ENCODE measurements around the gene SS18.

The SS18 gene

DNA sequence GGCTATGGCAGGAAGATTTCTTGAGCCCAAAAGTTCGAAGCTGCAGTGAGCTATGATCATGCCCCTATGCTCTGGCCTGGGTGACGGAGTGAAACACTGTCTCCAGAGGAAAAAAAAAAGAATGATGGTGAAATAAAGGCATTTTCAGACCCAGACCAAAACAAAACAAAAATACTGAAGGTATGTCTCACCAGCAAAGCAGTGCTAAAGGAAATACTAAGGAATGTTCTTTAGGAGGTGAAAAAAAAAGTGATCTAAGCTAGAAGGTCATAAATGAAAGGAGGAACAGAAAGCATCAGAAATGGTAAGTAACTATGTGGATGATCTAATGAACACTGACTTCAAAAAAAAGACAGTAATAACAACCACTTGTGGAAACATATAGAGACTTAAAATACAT, 18.7 kb downstream of the SS18 start:
- DNase-seq (ENCODE audit: low read depth) = no peak

DNA sequence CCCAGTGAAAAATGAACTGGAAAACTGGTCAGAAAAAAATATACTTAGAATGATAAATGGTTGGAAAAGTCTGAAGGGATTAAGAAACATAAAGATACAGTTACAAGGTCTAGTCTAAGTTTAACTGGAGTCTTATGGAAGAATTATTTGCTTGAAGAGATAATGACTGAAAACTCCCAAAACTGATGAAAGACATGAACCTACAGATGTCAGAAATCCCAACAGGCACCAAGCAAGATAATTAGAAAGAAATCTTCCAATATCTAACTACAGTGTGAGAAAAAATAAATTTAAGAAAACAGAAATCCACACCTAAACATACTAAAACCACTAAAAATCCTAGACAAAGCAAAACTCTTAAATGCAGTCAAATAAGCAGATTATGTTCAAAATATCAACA, 19.4 kb downstream of the SS18 start:
- DNase-seq (ENCODE audit: low read depth) = no peak

DNA sequence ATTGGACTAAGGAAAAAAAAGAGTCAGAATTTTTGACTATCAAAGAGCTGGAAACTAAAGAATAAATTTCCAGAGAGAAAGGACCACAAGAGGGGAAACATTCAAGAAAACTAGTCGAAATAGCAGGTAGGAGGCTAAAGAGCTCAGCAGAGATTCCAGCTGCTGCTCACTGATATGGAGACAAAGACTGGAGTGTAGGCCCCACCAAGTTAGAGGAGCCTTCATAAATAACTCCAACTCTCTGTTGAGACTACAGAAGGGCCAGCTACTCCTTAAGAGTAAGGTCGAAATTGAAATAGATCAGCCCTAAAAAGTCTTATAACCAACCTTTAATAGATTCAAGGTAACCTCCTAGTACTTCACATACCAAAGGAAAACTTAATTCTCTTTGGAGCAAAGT, 31.1 kb downstream of the SS18 start:
- no peak for DNase-seq (ENCODE audit: low read depth)

DNA sequence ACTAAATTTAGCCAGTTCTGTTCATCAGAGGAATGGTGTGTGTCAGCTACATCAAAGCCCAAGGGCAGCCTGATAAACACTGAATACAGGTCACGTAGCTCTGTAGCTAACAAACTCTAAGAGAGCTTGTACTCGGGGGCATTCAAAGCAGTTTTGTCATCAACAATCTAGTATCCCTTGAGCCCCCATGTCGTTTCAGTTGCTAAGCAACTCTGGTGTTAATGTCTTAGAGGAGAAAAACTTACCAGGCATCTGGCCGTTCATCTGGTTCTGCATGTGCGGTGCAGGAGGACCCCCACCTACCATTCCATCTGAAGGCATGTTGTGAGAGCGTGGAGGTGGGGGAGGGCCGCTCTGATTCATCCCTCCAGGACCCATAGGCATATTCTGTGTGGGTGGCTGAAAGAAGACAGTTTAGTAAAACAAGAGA, 33.1 kb downstream of the SS18 start:
- no peak for DNase-seq (ENCODE audit: low read depth)

DNA sequence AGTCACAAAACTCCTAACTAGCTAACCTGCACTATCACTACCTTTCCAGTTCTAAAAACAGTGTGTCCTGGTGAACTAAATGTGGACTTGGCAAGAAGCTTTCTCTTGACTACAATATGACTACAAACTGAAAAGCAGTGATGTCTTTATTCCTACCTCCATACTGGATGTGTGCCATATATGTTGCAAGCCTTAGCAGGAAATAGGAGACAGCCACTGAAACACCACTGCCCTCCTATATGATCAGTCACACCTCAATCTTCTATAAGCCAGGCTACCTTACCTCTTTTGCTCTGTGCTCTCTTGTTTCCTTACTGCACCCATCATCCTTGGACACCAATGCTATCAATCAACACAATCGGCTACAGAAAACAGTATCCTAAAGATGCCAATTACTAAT, 34.1 kb downstream of the SS18 start:
- no peak for DNase-seq (ENCODE audit: low read depth)

DNA sequence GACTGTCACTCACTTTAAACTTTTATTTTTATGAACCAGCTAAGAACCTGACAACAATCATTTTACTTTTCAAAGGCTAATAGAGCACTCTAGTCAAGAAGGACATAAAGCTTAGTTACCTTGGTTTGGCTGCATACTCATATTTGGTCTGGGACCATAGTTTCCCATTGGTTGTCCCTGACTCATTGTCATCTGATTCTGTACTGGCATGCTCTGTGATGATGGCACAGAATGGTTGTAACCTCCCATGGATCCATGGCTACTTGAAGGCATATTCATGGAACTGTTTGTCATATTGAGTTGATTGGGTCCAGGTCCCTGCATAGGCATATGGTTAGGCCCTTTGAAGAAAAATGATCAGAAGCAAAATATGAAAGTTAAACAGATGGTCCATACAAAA, 37.9 kb downstream of the SS18 start:
- DNase-seq (ENCODE audit: low read depth) = no peak

DNA sequence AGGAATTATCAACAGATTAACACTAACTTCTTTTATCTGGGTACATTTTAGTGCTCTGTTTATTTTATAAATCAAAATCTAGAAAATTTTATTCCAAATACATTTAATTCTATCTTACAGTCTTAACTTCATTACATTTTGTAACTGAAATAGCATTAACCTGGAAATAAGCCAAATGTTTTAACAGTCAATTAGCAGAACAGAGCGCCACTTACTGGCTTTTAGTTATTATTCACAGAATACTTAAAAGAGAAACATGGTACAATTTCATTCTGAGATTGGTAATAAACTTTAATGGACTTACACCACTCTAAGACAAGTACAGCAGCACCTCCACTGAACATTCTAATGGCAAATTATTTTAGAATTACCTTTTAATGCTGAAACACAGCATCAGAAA, 38.6 kb downstream of the SS18 start:
- no peak for DNase-seq (ENCODE audit: low read depth)

DNA sequence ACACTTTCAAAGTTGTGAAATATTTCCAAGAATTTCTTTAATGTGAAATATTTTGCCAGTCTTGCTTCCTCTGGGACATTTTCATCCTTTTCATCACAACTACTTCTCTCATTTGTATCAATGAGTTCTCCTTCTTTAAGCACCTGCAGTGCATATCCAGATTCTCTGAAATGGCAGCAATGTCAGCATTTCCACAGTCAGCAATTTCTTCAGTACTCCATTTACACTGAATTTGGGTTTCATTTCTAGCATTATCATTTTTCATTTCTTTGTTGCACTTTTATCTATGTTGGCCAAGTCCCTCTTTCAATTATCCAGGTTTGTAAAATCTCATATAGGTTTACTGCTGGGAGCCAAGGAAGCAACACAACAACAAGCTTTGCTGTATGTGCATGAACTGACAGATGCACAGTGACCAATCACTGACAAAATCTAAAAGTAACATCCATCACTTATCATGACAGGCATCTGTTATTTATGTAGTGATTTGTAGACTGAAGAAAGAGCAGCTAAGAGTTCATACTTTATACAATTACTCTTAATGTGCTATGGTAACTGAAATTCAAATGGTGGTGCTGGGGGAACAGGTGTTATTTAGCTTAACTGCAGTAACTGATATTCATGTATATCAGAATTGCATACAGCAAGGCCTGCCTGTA, 43.9 kb downstream of the SS18 start:
- DNase-seq (ENCODE audit: low read depth) = no peak

DNA sequence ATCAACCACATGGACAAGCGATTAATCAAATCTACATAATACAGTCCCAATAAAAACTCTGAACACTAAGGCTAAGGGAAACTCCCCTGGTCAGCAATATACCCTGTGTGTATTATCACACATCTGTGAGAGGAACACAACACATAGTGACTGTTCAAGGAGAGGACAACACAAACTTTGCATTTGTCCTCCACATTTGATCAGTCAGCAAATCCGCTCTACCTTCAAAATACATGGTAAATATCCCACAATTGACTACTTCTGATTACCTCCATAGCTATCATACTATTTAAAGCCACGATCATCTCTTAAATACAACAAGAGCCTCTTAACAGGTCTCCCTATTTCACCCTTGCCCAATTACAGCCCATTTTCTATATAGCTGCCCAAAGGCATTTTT, 45.6 kb downstream of the SS18 start:
- no peak for DNase-seq (ENCODE audit: low read depth)

DNA sequence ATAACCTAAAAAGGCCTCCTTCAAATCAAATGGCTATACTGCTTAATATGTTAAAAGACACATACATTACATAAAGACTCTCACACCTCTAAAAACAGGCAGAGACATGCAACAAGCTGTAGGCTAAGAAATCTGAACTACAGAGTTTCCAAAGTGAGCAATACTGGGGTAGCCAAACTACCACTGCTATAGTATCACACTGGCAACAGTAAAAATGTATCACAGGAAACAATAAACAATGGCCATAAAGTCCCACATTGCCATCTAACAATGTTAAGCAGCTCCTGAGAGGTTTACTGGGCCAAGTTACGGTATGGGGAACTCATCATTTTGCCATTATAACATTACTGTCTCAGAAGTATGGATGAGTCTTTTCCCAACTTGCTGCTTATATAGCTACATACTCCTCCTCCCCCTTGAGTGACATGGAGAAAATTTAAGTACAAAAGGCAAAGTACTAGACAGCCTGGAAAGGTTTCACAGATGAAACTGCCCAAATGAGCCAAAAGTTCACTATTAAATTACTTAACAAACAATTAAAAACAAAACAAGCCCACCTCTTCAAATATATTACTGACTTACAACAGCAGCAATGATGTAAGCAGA, 50.3 kb downstream of the SS18 start:
- no peak for DNase-seq (ENCODE audit: low read depth)

DNA sequence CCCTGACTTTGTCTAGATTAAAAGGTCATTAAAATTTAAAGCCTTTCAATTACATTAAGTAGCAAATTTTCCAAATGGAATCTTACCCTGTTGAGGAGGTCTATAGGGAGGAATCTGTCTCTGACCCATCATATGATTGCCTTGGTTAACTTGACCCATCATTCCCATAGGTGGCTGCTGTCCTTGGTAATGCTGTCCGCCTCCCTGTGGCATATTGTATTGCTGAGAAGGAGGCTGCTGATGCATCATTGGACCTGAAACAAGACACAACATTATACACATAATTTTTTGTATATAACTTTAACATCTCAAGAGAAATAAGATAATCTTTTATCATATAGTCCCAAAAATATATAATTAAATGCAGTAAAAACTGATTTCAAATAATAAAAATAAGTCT, 51.2 kb downstream of the SS18 start:
- no peak for DNase-seq (ENCODE audit: low read depth)

DNA sequence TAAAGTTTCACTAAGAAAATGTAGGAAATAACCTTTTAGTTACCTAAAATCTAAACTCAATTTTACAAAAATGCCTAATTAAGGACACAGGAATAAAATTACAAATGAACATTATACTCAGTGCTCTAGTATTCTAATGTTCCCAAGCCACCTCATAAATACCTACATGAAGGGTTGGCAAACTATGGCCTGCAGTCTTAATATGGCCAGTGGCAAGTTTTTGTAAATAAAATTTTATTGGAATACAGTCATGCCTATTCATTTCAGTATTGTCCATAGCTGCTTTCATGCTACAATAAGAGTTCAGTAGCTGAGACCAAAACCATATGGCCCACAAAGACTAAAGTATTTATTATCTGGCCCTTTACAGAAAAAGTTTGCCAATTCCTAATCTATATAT, 53.8 kb downstream of the SS18 start:
- DNase-seq (ENCODE audit: low read depth) = no peak

DNA sequence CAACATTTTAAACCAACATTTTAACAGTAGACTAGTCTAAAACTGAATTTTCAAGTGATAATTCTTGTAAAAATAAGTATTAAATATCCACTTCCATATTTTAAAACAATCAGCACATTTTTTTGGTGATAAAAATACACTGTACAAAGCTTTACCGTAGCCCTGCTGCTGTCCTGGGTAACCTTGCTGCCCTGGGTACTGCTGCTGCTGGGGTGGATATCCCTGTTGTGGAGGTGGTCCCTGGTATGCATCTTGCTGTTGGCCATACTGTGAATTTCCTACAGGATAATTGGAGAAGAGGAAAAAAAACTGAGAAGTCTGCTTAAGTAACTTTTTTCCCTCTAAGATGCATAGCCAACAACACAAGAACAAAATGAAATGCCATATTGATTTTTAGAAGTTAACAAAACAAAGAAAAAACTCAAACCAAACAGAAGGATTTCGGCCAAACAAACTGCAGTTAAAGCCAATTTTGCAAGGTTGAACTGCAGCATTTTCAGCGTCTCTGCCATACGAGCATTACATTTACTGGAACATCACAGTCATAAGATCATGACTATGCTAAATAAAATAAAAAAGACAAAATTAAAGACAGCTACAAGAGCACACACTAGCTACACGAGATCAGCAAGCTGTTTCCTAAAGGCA, 55.4 kb downstream of the SS18 start:
- no peak for DNase-seq (ENCODE audit: low read depth)

DNA sequence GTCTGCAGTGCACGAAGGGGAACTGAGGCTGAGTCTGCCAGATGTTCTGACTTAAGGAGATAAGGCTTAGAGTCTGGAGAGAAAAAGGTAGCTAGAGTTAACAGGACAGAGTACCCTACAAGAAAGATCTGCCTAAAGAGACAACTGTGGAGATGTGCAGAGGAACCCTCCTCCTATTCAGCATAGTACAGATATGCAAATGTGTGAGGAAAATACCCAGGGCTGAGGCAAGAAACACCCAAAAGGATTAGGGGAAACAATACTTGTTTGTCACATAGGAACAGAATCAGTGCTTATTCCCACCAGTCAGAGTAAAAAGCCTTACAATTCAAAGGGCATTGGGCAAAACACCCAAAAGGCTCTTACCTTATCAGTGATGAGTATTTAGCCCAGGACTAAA, 67.8 kb downstream of the SS18 start:
- DNase-seq (ENCODE audit: low read depth) = no peak

DNA sequence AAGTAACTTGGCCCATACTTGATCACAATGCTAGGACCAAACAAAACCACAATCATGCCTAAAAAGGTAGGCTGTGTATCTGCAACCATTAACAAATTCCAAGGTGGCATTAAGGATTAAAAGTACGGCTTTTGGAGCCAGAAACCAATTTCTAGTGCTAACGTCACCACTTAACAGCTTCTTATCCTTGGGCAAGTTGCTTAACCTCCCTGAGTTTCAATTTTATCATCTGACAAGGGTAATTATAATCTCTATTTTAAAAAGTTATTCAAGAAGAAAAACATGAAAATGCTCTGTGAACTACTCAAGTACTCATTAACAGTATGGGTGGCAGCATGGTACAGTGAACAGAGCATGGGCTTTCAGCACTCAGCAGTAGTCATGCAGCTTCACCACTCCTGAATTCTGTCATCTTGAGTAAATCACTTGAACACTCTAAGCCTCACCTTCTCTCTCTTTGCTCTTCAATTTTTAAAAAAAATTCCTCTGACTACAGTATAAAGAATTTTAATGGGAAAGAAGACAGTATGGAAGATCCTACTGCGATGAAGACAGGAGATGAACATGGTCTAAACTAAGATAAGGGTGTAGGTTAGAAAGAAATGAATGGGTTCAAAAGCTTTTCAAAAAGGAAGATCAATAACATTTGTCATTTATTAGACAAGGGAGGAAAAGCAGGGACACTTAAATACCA, 69.2 kb downstream of the SS18 start:
- DNase-seq (ENCODE audit: low read depth) = no peak

DNA sequence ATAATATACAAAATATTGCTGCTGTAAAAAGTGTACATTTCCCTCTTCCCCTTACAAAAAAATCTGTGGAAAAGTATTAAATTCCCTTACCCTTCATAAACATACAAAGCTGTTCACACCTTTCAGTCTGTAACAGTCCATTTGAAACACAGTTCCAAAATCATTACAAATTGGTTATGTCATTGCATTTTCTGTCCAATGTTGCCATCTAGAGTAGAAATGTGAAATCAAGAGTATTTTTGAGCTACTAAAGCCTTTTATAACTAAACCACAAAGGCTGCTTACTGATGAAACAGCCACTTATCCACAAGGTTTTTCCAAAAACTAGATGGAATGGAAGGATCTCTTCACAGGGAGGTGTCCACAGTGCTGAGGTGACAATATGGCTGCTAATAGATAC, 72.5 kb downstream of the SS18 start:
- no peak for DNase-seq (ENCODE audit: low read depth)

DNA sequence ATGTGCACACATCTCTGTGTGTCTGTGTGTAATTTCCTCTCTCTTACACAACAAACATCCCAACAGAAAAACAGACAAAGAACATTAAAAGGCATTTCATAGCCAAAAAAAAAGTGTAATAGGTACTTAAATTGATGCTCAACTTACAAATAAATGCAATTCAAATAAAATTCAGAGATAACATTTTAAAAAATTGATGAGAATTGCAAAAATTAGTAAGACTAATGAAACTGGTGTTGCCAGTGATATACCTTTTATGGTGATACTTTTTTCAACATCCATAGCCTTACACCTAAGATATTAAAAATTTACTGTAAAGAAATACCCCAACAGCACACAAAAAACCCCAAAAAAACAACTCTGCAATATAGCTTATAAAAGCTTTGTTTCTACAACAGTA, 76.0 kb downstream of the SS18 start:
- DNase-seq (ENCODE audit: low read depth) = no peak

DNA sequence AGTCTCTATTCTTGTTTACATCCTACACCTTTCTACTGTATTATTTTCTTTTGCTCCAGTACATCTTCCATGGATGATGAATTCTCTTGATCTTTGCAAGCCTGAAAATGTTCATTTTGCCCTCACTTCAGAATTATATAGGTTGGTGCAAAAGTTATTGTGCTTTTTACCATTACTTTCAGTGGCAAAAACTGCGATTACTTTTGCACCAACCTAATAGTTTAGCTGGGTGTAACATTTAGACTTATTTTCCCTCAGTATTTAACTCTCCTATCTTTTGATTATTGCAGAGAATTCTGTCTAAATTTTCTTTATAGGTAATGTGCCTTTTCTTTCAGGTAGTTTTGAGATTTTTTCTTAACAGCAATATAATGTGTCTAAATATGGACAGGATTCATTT, 81.8 kb downstream of the SS18 start:
- DNase-seq (ENCODE audit: low read depth) = no peak

DNA sequence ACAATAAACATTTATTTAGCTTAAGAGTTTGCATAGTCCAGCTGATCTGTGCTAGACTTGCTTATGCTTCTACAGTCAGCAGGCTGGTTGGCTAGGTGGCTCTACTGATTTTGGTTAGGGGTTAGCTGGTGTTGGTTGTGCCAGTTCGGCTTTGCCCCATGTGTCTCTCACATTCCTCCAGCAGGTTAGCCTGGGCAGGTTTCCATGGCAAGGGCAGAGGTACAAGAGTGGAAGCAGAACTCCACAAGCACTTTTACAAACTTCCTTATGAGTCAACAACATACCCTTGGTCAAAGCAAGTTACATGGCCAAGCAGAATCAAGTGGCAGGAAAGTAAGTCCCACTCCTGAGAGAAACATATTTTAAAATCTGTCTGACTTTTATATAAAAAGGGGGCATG, 82.3 kb downstream of the SS18 start:
- DNase-seq (ENCODE audit: low read depth) = no peak

DNA sequence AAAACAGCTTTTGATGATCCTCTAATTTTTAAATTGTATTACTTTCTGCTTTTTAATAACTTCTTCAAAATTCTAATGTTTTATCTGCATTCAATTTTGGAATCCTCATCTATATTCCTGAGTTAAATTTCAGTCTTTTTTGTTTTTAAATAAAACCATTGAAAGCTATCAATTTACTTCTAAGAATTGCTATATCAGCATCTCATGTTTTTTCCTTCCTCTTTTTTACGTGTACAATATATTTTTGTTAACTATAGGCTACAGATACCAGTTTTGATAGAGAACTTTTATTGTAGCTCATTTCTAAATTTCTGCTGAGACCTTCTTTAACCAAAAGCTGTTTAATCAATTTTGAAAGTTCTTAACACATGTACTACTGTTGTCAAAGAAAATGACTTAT, 84.5 kb downstream of the SS18 start:
- DNase-seq (ENCODE audit: low read depth) = no peak

DNA sequence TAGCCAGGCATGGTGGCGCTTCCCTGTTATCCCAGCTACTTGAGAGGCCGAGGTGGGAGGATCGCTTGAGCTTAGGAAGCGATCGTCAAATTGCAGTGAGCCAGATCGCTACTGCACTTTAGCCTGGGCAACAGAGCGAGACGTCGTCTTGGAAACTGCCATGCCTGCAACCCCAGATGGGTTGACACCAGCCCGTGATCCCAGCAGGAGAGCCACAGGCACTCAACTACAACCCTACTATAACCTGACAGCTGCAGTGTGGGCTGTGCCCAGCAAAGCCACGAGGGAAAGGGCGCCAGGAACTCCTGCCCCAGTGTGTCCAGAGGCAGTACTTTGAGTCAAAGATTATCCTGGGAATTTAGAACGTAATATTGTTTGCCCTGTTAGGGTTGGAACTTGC, 85.6 kb downstream of the SS18 start:
- DNase-seq (ENCODE audit: low read depth) = no peak

DNA sequence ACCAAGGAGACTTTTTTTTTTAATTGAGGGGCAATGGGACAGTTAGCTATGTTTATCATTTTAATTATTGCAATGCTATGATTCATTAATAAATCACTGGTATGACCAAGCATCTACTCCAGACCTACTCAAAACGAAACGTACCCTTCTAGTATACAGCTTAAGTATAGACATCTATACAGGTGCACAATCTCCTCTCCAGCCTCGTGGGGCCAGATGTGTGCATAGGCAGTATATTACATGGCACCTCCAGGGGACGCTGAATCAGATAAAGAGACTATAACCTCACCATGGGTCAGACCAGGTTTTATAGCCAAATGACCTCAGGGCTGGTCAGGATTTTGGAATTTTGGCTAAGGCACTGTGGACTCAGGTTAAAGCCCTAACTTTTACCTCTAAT, 86.6 kb downstream of the SS18 start:
- DNase-seq (ENCODE audit: low read depth) = no peak

DNA sequence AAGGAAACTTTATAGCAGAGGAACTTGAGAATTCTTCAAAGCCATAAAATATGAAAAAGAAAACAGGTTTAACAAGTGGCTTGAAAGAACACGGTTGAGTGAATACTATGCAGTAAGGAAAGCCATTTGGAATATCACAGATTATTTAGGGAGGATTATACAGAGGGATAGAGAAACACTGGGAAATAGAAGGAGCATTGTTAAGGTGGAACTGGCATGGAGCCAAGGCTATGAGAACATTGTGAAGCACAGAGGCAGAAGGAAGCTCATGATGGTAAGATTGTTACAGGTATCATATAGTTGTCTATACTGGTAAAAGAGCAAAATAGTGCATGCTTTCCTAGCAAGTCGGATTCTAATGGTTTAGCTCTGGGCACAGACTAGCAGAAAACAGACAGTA, 87.1 kb downstream of the SS18 start:
- DNase-seq (ENCODE audit: low read depth) = no peak
